Tibial nerve (tissue), 4 donors: Measurements from ENCODE around the gene SPRYD7.

Experiments used
- EP300 ChIP-seq, 2 donors: sonication (generic); formaldehyde crosslinking; IDR thresholded peaks; one replicate each; pipeline ENCODE4 v1.6.1; 2017; ENCODE audit warnings: antibody characterized with exemption in 2 of 2, mild to moderate bottlenecking in 1 of 2
- TF ChIP-seq, protein P1 (sequence below), 5 experiments: fragments of 200-600 bp in 3 of 5; fragments of 450-650 bp in 2 of 5; sonication (generic) in 3 of 5; IDR thresholded peaks; one replicate each; pipeline ENCODE4 v1.5.1; 2016 to 2019; ENCODE audit warnings: antibody characterized with exemption in 5 of 5, mild to moderate bottlenecking in 3 of 5, moderate library complexity in 2 of 5

GRCh38 chr13:49938314-49938713 lies 2.2 kb upstream of the SPRYD7 start:
- TF ChIP-seq, protein P1, sequence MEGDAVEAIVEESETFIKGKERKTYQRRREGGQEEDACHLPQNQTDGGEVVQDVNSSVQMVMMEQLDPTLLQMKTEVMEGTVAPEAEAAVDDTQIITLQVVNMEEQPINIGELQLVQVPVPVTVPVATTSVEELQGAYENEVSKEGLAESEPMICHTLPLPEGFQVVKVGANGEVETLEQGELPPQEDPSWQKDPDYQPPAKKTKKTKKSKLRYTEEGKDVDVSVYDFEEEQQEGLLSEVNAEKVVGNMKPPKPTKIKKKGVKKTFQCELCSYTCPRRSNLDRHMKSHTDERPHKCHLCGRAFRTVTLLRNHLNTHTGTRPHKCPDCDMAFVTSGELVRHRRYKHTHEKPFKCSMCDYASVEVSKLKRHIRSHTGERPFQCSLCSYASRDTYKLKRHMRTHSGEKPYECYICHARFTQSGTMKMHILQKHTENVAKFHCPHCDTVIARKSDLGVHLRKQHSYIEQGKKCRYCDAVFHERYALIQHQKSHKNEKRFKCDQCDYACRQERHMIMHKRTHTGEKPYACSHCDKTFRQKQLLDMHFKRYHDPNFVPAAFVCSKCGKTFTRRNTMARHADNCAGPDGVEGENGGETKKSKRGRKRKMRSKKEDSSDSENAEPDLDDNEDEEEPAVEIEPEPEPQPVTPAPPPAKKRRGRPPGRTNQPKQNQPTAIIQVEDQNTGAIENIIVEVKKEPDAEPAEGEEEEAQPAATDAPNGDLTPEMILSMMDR (IDR thresholded peaks at IDR 0.05) = no peak
- TF ChIP-seq EP300 (IDR thresholded peaks at IDR 0.05) = no peak
